Fibroblast of skin of scalp (primary cell): Measurements from ENCODE around the gene LIMS1.

Source experiments
- DNase-seq: peaks from one replicate; pipeline ENCODE4 v3.0.0-alpha.2; 2013

Gene LIMS1

DNA sequence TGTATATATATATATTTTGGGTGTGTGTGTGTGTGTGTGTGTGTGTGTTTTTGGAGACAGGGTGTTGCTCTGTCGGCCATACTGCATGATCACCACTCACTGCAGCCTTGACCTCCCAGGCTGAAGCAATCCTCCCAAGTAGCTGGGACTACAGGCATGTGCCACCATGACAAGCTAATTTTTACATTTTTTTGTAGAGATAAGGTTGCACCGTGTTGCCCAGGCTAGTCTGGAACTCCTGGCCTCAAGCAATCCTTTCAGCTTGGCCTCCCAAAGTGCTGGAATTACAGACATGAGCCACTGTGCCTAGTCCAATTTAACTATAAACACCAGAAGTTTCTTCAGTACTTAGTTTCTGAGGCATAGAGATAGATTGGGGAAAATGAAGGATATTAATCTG is 18.3 kb downstream of the LIMS1 start:
- no peak for DNase-seq

- DNase-seq = peak; percentile 34
These were observed 19.1 kb downstream of the LIMS1 start for GRCh38 chr2:108553209-108553919.

DNA sequence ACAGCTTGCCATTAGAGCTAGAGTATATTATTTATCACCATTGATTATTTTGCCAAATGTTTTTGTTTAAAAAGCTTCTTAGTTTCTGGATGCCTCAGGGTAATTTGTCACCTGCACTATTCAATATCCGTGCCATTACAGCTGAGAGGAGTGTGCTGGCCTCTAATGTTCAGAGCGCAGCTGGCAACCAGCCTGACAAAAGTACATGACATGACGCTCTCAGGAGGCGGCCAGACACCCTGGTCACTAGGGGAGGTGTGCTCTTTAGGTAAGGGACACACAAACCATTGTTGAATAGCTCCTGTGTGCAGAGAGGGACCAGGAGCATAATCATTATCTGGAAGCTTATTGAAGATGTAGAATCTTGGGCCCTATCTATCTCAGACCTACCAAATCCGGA is 20.3 kb downstream of the LIMS1 start:
- DNase-seq = no peak

GRCh38 chr2:108555572-108555971 is 21.3 kb downstream of the LIMS1 start:
- DNase-seq = no peak

GRCh38 chr2:108556581-108556980 is 22.3 kb downstream of the LIMS1 start:
- DNase-seq = peak; percentile 28

- no peak for DNase-seq
These were observed 26.1 kb downstream of the LIMS1 start for GRCh38 chr2:108560241-108560811.

DNA sequence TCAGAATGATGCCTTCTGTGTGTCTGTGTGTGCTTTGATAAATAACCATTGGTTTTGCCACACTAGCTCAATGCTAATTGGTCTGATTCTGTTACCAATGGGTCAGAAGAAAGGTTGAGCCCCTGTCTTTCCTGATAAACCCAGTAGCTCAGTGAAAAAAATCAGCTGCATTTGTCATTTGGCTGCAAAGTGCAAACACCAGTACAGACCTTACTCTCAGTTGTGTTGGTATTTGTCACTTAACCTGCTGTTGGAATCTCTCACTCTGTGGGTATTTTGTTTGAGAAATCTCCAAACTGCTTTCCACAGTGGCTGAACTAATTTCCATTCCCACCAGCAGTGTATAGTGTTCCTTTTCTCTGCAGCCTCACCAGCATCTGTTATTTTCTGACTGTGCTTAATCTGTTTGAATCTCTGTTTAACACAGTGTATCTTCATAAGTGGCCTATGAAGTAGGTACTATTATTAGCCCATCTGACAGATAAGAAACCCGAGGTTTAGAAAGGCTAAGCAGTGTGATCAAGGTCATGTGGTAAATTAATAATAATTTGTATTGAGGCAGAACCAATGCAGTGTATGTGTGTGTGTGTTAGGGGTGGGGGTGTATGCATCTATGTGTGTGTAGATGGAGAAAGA is 26.7 kb downstream of the LIMS1 start:
- no peak for DNase-seq

DNA sequence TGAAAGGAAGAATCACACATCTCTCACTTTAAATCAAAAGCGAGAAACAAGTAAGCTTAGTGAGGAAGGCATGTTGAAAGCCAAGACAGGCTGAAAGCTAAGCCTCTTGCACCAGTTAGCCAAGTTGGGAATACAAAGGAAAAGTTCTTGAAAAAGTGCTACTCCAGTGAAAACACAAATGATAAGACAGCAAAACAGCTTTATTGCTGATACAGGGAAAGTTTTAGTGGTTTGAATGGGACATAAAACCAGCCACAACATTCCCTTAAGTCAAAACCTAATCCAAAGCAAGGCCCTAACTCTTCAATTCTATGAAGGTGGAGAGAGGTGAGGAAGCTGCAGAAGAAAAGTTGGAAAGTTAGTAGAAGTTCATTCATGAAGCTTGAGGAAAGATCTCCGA is 28.0 kb downstream of the LIMS1 start:
- DNase-seq = no peak

DNA sequence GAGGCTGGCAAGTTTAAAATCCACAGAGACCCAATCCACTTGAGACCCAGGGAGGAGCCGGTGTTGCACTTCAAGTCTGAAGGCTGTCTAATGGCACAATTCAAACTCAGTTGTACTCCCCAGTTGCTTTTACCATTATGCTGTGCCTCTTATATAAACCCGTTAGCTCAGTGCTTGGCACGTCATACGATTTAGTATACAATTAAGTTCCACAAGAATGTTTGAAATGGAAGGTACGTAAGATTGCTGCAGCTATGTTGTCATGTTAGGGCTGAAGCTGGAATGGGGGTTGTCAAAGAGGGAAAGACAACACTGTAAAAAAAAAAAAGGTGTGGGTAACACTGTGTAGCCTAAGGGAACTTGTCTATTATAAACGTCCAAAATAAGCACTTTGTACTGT is 30.2 kb downstream of the LIMS1 start:
- no peak for DNase-seq

- peak; percentile 30 for DNase-seq
These were observed 31.6 kb downstream of the LIMS1 start for GRCh38 chr2:108565778-108566375.

DNA sequence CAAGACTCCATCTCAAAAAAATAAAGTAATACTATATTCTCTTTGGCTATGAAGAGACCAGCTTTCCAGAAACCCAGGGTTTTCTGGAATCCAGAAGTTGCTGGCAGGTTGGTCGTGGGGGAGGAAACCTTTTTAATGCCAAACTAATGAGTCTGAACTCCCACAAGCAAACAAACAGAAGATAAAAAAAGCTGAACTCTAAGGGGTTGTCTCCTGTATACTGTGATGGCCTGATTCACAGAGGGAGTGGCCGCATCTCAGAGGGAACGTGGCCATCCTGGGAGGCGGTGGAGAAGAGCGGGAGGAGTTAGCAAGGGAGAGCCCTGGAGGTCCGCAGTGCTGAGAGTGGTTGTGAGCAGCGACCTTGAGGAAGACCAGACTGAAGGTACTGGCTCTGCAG is 36.1 kb downstream of the LIMS1 start:
- DNase-seq = peak; percentile 58

GRCh38 chr2:108571286-108571685 is 37.0 kb downstream of the LIMS1 start:
- no peak for DNase-seq

GRCh38 chr2:108573061-108573460 is 38.8 kb downstream of the LIMS1 start:
- DNase-seq = peak; percentile 88

- DNase-seq = no peak
These were observed 40.1 kb downstream of the LIMS1 start for GRCh38 chr2:108574332-108574731.

GRCh38 chr2:108575132-108575966 is 41.1 kb downstream of the LIMS1 start:
- DNase-seq = peak; percentile 89

DNA sequence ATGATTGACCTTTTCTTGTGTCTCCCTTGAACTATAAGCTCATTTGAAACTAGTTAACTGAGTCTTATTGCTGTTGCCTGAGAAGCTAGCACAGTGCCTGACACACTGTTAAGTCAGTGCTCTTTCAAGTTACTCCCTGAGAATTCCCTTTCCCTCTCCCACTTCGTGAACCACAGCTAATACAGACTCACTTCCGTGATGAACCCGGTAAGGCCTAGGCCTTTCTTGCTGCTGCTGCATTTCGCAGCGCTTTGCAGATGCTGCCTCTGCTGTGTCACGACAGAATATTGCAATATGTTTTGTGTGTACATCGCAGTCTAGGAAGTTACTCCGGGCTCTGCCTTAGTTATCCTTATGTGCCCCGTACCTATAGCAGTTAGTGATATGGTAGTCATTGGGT is 42.8 kb downstream of the LIMS1 start:
- no peak for DNase-seq

GRCh38 chr2:108579623-108580022 is 45.4 kb downstream of the LIMS1 start:
- peak; percentile 26 for DNase-seq

GRCh38 chr2:108580050-108580449 is 45.8 kb downstream of the LIMS1 start:
- DNase-seq = no peak

DNA sequence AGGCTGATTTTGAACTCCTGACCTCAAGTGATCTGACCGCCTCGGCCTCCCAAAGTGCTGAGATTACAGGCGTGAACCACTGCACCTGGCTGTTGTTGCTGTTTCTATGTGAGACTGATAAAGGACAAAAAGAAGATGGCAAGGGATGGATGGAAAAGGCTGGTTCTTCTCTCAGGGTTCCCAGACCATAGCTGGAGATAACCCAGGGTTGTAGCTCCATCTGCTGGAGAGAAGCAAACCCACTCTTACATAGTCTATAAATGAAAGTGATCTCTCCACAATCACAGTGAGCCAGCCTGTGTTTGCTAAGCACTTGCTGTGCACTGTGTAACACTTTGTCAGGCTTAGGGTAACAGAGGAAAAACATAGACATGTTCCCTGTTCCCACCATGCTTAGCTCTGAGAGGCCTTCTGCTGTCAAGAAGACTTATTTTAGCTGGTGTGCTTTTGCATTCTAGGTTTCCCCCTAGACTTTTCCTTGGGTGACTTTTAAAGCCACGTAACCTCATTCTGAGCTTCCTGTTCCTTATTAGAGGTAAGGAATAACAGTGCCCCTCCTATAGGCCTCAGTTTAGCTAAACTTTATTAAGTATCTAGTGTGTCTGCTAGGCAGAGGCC is 49.7 kb downstream of the LIMS1 start:
- peak; percentile 86 for DNase-seq

- no peak for DNase-seq
These were observed 51.2 kb downstream of the LIMS1 start for GRCh38 chr2:108585436-108585835.

- DNase-seq = no peak
These were observed 51.8 kb downstream of the LIMS1 start for GRCh38 chr2:108586116-108586515.

GRCh38 chr2:108586631-108587030 is 52.4 kb downstream of the LIMS1 start:
- DNase-seq = peak; percentile 45
